Thyroid gland (tissue), 4 donors: ENCODE measurements around the gene SAMD4A.

Source experiments
- CTCF ChIP-seq, 6 experiments: fragments of 200-600 bp in 3 of 6; fragments of 450-650 bp in 3 of 6; sonication (generic) in 3 of 6; IDR thresholded peaks; one replicate each; pipeline ENCODE4 v1.5.1; 2016 to 2019; ENCODE audit warnings: antibody characterized with exemption in 6 of 6, mild to moderate bottlenecking in 2 of 6, inconsistent platforms in 1 of 6, moderate library complexity in 1 of 6
- POLR2A ChIP-seq, 2 donors: fragments of 450-650 bp; IDR thresholded peaks; one replicate each; pipeline ENCODE4 v1.6.1; 2017; ENCODE audit warnings: antibody characterized with exemption in 2 of 2, mild to moderate bottlenecking in 2 of 2, moderate library complexity in 1 of 2

DNA sequence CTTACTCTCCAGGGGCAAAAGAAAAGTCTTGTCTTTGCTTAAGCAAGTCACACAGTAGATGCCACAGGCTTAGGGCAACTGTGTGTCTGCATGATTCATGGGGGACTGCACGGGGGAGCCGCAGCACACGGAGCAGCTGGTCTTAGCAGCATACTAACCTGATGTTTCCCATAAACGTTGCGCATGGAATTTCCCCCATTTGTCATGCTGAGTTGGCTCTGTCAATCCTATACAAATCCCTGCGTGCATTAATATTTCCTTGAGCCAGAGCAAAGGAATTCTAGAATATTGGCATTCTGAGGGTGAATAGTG, 71.2 kb downstream of the SAMD4A start:
- TF ChIP-seq CTCF (IDR thresholded peaks at IDR 0.05) (no peak), POLR2A (IDR thresholded peaks at IDR 0.05) (no peak)
